DOHH2 (cell line): ENCODE measurements around the gene VWF.

Experiments used
- H3F3A ChIP-seq: fragments of 200-600 bp; sonication (generic), shearing (Covaris generic); 2 replicates; pipeline ENCODE4 v1.6.0; 2016; ENCODE audit warnings: antibody characterized with exemption, mild to moderate bottlenecking; ENCODE audit not compliant: control insufficient read depth, insufficient read depth
- H3K27ac ChIP-seq: fragments of 200-600 bp; sonication (generic); 2 replicates; pipeline ENCODE4 v1.5.1; 2014; ENCODE audit warnings: low read depth, mild to moderate bottlenecking, low read length, moderate library complexity
- H3K27me3 ChIP-seq: fragments of 200-600 bp; sonication (generic); 2 replicates; pipeline ENCODE4 v1.6.1; 2014; ENCODE audit warnings: mild to moderate bottlenecking, low read length, mixed read lengths; ENCODE audit not compliant: control insufficient read depth
- H3K36me3 ChIP-seq: fragments of 200-600 bp; sonication (generic); 2 replicates; pipeline ENCODE4 v1.6.1; 2014; ENCODE audit warnings: mild to moderate bottlenecking, low read length, moderate library complexity, mixed read lengths; ENCODE audit not compliant: control insufficient read depth
- H3K4me1 ChIP-seq: fragments of 200-600 bp; sonication (generic); 2 replicates; pipeline ENCODE4 v1.6.1; 2014; ENCODE audit warnings: mild to moderate bottlenecking, low read length, mixed read lengths; ENCODE audit not compliant: control insufficient read depth
- H3K4me2 ChIP-seq: fragments of 200-600 bp; sonication (generic); 2 replicates; pipeline ENCODE4 v1.6.0; 2014; ENCODE audit warnings: mild to moderate bottlenecking, low read length, moderate library complexity
- H3K4me3 ChIP-seq: fragments of 200-600 bp; sonication (generic); 2 replicates; pipeline ENCODE4 v1.5.1; 2014; ENCODE audit warnings: mild to moderate bottlenecking, low read length, mixed read lengths
- H3K79me2 ChIP-seq: fragments of 200-600 bp; sonication (generic); 2 replicates; pipeline ENCODE4 v1.6.1; 2014; ENCODE audit warnings: mild to moderate bottlenecking, low read length, mixed read lengths; ENCODE audit not compliant: control insufficient read depth
- H3K9me2 ChIP-seq: fragments of 200-600 bp; sonication (generic); replicated peaks from 2 replicates; pipeline ENCODE4 v1.6.1; 2014; ENCODE audit warnings: mild to moderate bottlenecking, low read length, mixed read lengths; ENCODE audit not compliant: control insufficient read depth
- H3K9me3 ChIP-seq: fragments of 200-600 bp; sonication (generic); 2 replicates; pipeline ENCODE4 v1.6.1; 2014; ENCODE audit warnings: antibody characterized with exemption, low read length, mixed read lengths; ENCODE audit not compliant: control insufficient read depth, insufficient read depth
- H4K20me1 ChIP-seq: fragments of 200-600 bp; sonication (generic); 2 replicates; pipeline ENCODE4 v1.6.0; 2014; ENCODE audit warnings: low read depth, mild to moderate bottlenecking, antibody characterized with exemption, low read length, moderate library complexity; ENCODE audit not compliant: control insufficient read depth, insufficient read depth
- CTCF ChIP-seq: fragments of 200-600 bp; sonication (generic); IDR thresholded peaks from one replicate; pipeline ENCODE4 v1.5.1; 2014; ENCODE audit warnings: antibody characterized with exemption, mild to moderate bottlenecking, low read depth, low read length; ENCODE audit not compliant: poor library complexity, severe bottlenecking
- EZH2phosphoT487 ChIP-seq: fragments of 200-600 bp; sonication (generic); IDR thresholded peaks from 2 replicates; pipeline ENCODE4 v1.6.1; 2017; ENCODE audit warnings: borderline replicate concordance, mild to moderate bottlenecking, antibody characterized with exemption, low read length, moderate library complexity, mixed read lengths

The VWF gene

GRCh38 chr12:6049992-6050391 lies 74.5 kb downstream of the VWF start:
- TF ChIP-seq EZH2phosphoT487 = no peak
- TF ChIP-seq CTCF = no peak
- Histone ChIP-seq H3K4me1 (no peaks in the 10 kb centered on the region), H3F3A (no peaks in the 10 kb centered on the region), H3K36me3 (no peaks in the 10 kb centered on the region), H3K79me2 (no peaks in the 10 kb centered on the region), H3K4me2 (no peak overlapping the region), H3K9me2 (no peaks in the 10 kb centered on the region), H3K4me3 (no peak overlapping the region), H3K9me3 (no peaks in the 10 kb centered on the region), H3K27me3 (peaks cover 13% of the 10 kb centered on the region), H4K20me1 (0 out of 2 replicates have a peak, but pooled peaks cover 3% of the 10 kb centered on the region), H3K27ac (no peak overlapping the region)

- TF ChIP-seq EZH2phosphoT487 (no peak), CTCF (no peak)
Measured at GRCh38 chr12:6049587-6049986, 74.9 kb downstream of the VWF start.

GRCh38 chr12:6047249-6048237 lies 76.9 kb downstream of the VWF start:
- TF ChIP-seq CTCF (no peak), EZH2phosphoT487 (no peak)
- H3K4me1 ChIP-seq = no peaks in the 10 kb centered on the region
- H3K4me2 ChIP-seq = no peak overlapping the region
- H3K27ac ChIP-seq = no peak overlapping the region
- peaks cover 13% of the 10 kb centered on the region; the same call in 1 of the 2 replicates for H3K27me3 ChIP-seq
- no peaks in the 10 kb centered on the region for H3K9me3 ChIP-seq
- H4K20me1 ChIP-seq = 0 out of 2 replicates have a peak, but pooled peaks cover 3% of the 10 kb centered on the region
- no peaks in the 10 kb centered on the region for H3K9me2 ChIP-seq
- no peaks in the 10 kb centered on the region for H3F3A ChIP-seq
- H3K79me2 ChIP-seq = no peaks in the 10 kb centered on the region
- H3K36me3 ChIP-seq = no peaks in the 10 kb centered on the region
- H3K4me3 ChIP-seq = no peak overlapping the region

More at GRCh38 chr12:6049587-6049986, 74.9 kb downstream of the VWF start:
- Histone ChIP-seq H3K79me2 (no peaks in the 10 kb centered on the region), H3K4me1 (no peaks in the 10 kb centered on the region), H3K27ac (no peak overlapping the region), H3K27me3 (peaks cover 13% of the 10 kb centered on the region), H3K9me2 (no peaks in the 10 kb centered on the region), H3K4me3 (no peak overlapping the region), H4K20me1 (0 out of 2 replicates have a peak, but pooled peaks cover 3% of the 10 kb centered on the region), H3K36me3 (no peaks in the 10 kb centered on the region), H3K9me3 (no peaks in the 10 kb centered on the region), H3F3A (no peaks in the 10 kb centered on the region), H3K4me2 (no peak overlapping the region)
